Thyroid gland (tissue), 4 donors: Measurements from ENCODE around the gene SLC25A21. TPM values are rescaled to one million over a fixed set of nuclear protein-coding genes. Genes with fewer than 3 reads are reported as not detected.

Experiments
- DNase-seq, 2 donors: peaks; one replicate each; pipeline ENCODE4 v3.0.0-alpha.2; 2019
- H3K27ac ChIP-seq, 3 donors: fragments of 200-600 bp; sonication (generic); 1 replicate in 2 of 3; 2 replicates in 1 of 3; pipeline ENCODE4 v1.5.1; 2016 to 2019; ENCODE audit warnings: mild to moderate bottlenecking in 1 of 3, moderate library complexity in 1 of 3
- H3K27me3 ChIP-seq: fragments of 200-600 bp; sonication (generic); one replicate; pipeline ENCODE4 v1.5.1; 2019
- H3K36me3 ChIP-seq, 2 donors: fragments of 200-600 bp; sonication (generic); one replicate each; pipeline ENCODE4 v1.5.1; 2016 to 2019
- H3K4me1 ChIP-seq, 2 donors: fragments of 200-600 bp; sonication (generic); one replicate each; pipeline ENCODE4 v1.5.1; 2017 to 2019
- H3K4me3 ChIP-seq, 3 donors: fragments of 200-600 bp; sonication (generic); replicated peaks in 1 of 3; 1 replicate in 2 of 3; 2 replicates in 1 of 3; pipeline ENCODE4 v1.5.1; 2016; ENCODE audit warnings: mild to moderate bottlenecking in 1 of 3
- H3K9me3 ChIP-seq: fragments of 200-600 bp; sonication (generic); one replicate; pipeline ENCODE4 v1.5.1; 2017
- POLR2A ChIP-seq, 2 donors: fragments of 450-650 bp; IDR thresholded peaks; one replicate each; pipeline ENCODE4 v1.6.1; 2017; ENCODE audit warnings: antibody characterized with exemption in 2 of 2, mild to moderate bottlenecking in 2 of 2, moderate library complexity in 1 of 2
- WGBS, 2 donors: methylation state at CpG; one replicate each; pipeline ENCODE4 v1.1.5; 2017; 5-methylcytosine and 5-hydroxymethylcytosine counted together
- intact Hi-C: fragments of 100-400 bp; cut with DNase I; formaldehyde crosslinking; loops from one replicate; pipeline ENCODE4 v1.15.1; 2023
- total RNA-seq, 4 donors: library from RNA; depleted of rRNA; stranded (reverse); fragments of >200 nt; gene quantifications; one replicate each; pipeline ENCODE4 v1.2.3, GENCODE V29; 2016
- TF ChIP-seq, protein P1 (sequence below), 6 experiments: fragments of 200-600 bp in 3 of 6; fragments of 450-650 bp in 3 of 6; sonication (generic) in 3 of 6; IDR thresholded peaks; one replicate each; pipeline ENCODE4 v1.5.1; 2016 to 2019; ENCODE audit warnings: antibody characterized with exemption in 6 of 6, mild to moderate bottlenecking in 2 of 6, inconsistent platforms in 1 of 6, moderate library complexity in 1 of 6

The SLC25A21 gene
- total RNA-seq, 4 donors from 2014 or later = 0.29 to 1.4 (median 0.60) TPM

DNA sequence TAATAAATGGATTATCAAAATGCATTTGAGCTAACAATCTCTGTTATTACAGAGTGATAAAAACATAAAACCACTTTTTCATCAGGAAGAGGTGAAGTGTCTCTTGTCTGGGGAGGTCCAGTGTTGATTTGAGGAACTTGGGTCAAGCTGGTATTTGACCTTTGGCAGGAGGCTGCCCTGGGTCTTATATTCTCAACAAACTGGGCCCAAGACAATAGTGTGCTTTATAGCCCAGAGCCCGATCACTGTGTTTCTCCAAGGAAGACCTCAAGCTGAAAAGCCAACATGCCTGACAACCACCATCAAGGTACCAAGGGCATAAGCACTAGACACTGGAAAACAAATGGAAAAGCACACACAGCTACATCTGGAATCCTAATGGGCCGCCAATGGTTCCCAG, 137.0 kb downstream of the SLC25A21 start:
- 88 to 96% methylated on average over 2 of the region's 2 CpGs for WGBS, 2 donors
- DNase-seq = no peak
- intact Hi-C loops = no loop called here
- H3K36me3 ChIP-seq = no peaks in the 10 kb centered on the region
- H3K27me3 ChIP-seq = no peaks in the 10 kb centered on the region
- no peak for TF ChIP-seq POLR2A (IDR thresholded peaks at IDR 0.05)
- TF ChIP-seq, protein P1, sequence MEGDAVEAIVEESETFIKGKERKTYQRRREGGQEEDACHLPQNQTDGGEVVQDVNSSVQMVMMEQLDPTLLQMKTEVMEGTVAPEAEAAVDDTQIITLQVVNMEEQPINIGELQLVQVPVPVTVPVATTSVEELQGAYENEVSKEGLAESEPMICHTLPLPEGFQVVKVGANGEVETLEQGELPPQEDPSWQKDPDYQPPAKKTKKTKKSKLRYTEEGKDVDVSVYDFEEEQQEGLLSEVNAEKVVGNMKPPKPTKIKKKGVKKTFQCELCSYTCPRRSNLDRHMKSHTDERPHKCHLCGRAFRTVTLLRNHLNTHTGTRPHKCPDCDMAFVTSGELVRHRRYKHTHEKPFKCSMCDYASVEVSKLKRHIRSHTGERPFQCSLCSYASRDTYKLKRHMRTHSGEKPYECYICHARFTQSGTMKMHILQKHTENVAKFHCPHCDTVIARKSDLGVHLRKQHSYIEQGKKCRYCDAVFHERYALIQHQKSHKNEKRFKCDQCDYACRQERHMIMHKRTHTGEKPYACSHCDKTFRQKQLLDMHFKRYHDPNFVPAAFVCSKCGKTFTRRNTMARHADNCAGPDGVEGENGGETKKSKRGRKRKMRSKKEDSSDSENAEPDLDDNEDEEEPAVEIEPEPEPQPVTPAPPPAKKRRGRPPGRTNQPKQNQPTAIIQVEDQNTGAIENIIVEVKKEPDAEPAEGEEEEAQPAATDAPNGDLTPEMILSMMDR (IDR thresholded peaks at IDR 0.05) = no peak
- no peak overlapping the region for H3K4me3 ChIP-seq
- H3K4me1 ChIP-seq = peaks cover 0 to 13% of the 10 kb centered on the region in 2 donors
- H3K9me3 ChIP-seq = no peaks in the 10 kb centered on the region
- H3K27ac ChIP-seq = no peak overlapping the region

DNA sequence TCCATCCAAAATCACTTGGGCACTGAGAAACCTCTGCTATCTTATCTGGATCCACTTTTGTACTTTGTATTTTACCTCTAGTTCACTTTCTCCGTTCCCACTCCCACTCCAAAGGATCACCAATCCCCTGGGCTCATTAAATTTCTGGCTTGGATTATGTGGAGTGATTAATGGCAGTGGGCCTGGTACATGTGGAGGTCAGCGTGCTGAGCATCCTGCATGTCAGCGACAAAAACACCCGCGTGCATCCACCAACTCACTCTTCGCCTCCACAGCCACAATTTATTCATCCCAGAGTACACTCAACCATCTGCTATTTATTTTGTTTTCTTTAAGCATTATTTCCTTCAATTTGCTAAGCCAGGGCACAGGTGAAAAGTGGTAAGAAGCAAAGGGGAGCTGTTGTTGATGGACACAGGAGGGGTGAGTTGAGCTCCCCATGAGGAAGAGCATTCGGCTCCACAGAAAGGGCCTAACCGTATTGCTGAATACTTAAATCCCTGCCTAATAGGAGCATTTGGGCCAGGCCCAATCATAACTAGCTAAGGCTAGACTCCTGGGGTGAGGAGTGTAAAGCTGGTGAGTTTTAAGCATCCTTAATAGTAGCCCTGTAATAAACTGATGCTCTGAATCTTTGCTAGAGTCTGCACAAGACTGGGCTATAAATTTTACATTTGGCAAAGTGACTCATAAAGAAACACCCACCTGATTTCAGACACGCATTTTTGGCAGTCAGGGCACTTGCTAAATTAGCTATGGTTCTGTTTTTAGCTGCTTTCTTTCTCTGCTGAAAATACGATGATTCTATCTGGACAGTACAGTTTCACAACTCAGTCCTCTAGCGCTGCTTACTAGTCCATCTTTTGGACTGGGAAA, 137.8 kb downstream of the SLC25A21 start:
- no peak for TF ChIP-seq POLR2A (IDR thresholded peaks at IDR 0.05)
- TF ChIP-seq, protein P1 (IDR thresholded peaks at IDR 0.05) = no peak
- H3K36me3 ChIP-seq = no peaks in the 10 kb centered on the region
- H3K9me3 ChIP-seq = no peaks in the 10 kb centered on the region
- no peak for DNase-seq
- no peak overlapping the region for H3K4me3 ChIP-seq
- H3K27ac ChIP-seq = no peak overlapping the region
- intact Hi-C loops = no loop called here
- no peaks in the 10 kb centered on the region for H3K27me3 ChIP-seq
- H3K4me1 ChIP-seq = peaks cover 0 to 13% of the 10 kb centered on the region in 2 donors
- WGBS, 2 donors = 83 to 84% methylated on average over 11 of the region's 11 CpGs

DNA sequence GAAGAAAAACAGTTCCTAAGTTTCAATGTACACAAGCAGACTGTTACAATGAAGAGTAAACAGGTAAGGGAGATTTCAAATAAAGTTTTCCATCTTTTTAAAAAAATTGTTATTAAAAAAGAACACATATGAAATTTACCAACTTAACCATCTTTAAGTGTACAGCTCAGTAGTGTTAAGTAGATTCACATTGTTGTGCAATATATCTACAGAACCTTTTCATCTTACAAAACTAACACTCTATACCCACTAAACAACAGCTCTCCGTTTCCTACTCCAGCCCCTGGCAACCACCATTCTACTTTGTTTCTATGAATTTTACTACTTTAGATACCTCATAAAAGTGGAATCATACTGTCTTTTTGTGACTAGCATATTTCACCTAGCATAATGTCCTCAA, 139.5 kb downstream of the SLC25A21 start:
- TF ChIP-seq, protein P1 (IDR thresholded peaks at IDR 0.05) = no peak
- no peak for TF ChIP-seq POLR2A (IDR thresholded peaks at IDR 0.05)

DNA sequence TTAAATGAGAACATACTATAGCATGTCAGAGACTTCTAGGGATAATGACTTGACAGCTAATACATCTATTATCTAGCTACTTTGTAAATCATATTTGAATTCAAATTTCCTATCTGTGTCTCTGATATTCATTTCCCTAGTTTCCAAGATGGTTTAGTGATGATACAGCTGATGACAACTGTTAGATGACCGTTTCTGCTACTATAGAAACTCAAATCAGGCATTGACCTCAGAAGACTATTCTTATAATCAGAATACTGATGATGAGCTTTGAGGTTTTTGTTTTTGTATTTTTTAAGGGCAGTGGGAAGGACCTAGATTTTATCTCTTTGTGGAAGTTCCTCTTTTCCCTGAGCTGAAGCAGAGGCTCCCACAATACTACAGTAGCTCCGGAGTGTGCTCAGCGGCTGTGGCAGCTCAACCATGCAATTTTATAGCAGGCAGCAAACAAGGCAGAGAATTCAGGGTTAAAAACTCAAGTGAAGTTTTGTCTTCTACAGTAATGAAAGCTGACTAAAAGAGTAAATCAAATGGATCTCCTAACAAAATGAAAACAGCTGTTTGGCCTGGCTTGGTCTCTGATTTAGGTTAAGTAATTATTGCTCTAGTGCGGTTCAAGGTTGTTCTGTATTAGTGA, 145.1 kb downstream of the SLC25A21 start:
- Histone ChIP-seq H3K4me1 (no peaks in the 10 kb centered on the region), H3K27me3 (no peaks in the 10 kb centered on the region), H3K27ac (no peak overlapping the region), H3K4me3 (no peak overlapping the region), H3K36me3 (no peaks in the 10 kb centered on the region), H3K9me3 (no peaks in the 10 kb centered on the region)
- WGBS, 2 donors = 67% methylated on average over 4 of the region's 4 CpGs
- TF ChIP-seq, protein P1 (IDR thresholded peaks at IDR 0.05) = no peak
- no peak for TF ChIP-seq POLR2A (IDR thresholded peaks at IDR 0.05)
- no peak for DNase-seq
- intact Hi-C loops = no loop called here

More for the DNA sequence above, 139.5 kb downstream of the SLC25A21 start:
- H3K36me3 ChIP-seq = no peaks in the 10 kb centered on the region
- peaks cover 0 to 13% of the 10 kb centered on the region in 2 donors for H3K4me1 ChIP-seq
- no peaks in the 10 kb centered on the region for H3K27me3 ChIP-seq
- H3K27ac ChIP-seq = no peak overlapping the region
- DNase-seq = no peak
- no peak overlapping the region for H3K4me3 ChIP-seq
- intact Hi-C loops = no loop called here
- H3K9me3 ChIP-seq = no peaks in the 10 kb centered on the region
- 89 to 94% methylated on average over 1 of the region's 1 CpG for WGBS, 2 donors
